MM.1S (cell line): Measurements from ENCODE around the gene COL28A1.

Experiments
- DNase-seq: peaks from one replicate; pipeline ENCODE4 v3.0.0-alpha.2; 2015
- H2AFZ ChIP-seq: fragments of 300-600 bp; sonication (generic); 2 replicates; pipeline ENCODE4 v1.6.0; 2016; ENCODE audit warnings: antibody characterized with exemption, low read length
- H3F3A ChIP-seq: fragments of 300-600 bp; sonication (generic); 2 replicates; pipeline ENCODE4 v1.6.1; 2016; ENCODE audit warnings: mild to moderate bottlenecking, antibody characterized with exemption, low read length, moderate library complexity, mixed read lengths; ENCODE audit not compliant: insufficient read depth
- H3K27ac ChIP-seq: fragments of 300-600 bp; sonication (generic); 2 replicates; pipeline ENCODE4 v1.5.1; 2016; ENCODE audit warnings: mild to moderate bottlenecking, low read length
- H3K27me3 ChIP-seq: fragments of 300-600 bp; sonication (generic); replicated peaks from 2 replicates; pipeline ENCODE4 v1.6.0; 2016; ENCODE audit warnings: low read length; ENCODE audit not compliant: insufficient read depth
- H3K36me3 ChIP-seq: fragments of 300-600 bp; sonication (generic); replicated peaks from 2 replicates; pipeline ENCODE4 v1.6.1; 2016; ENCODE audit warnings: mild to moderate bottlenecking, low read length, mixed read lengths; ENCODE audit not compliant: insufficient read depth
- H3K4me1 ChIP-seq: fragments of 300-600 bp; sonication (generic); 2 replicates; pipeline ENCODE4 v1.6.1; 2016; ENCODE audit warnings: low read length, mixed read lengths
- H3K4me2 ChIP-seq: fragments of 300-600 bp; sonication (generic); 2 replicates; pipeline ENCODE4 v1.6.0; 2016; ENCODE audit warnings: low read depth, low read length
- H3K4me3 ChIP-seq: fragments of 300-600 bp; sonication (generic); 2 replicates; pipeline ENCODE4 v1.5.1; 2016; ENCODE audit warnings: low read length, mixed read lengths
- H3K79me2 ChIP-seq: fragments of 300-600 bp; sonication (generic); 2 replicates; pipeline ENCODE4 v1.6.1; 2016; ENCODE audit warnings: mixed run types, low read length, mixed read lengths
- H3K9ac ChIP-seq: fragments of 300-600 bp; sonication (generic); 2 replicates; pipeline ENCODE4 v1.6.1; 2016; ENCODE audit warnings: low read length, mixed read lengths
- H3K9me2 ChIP-seq: fragments of 300-600 bp; sonication (generic); replicated peaks from 2 replicates; pipeline ENCODE4 v1.6.1; 2016; ENCODE audit warnings: mild to moderate bottlenecking, low read length, mixed read lengths; ENCODE audit not compliant: insufficient read depth
- H3K9me3 ChIP-seq: fragments of 300-600 bp; sonication (generic); replicated peaks from 2 replicates; pipeline ENCODE4 v1.6.1; 2016; ENCODE audit warnings: mild to moderate bottlenecking, low read length, mixed read lengths; ENCODE audit not compliant: insufficient read depth
- H4K20me1 ChIP-seq: fragments of 300-600 bp; sonication (generic); 2 replicates; pipeline ENCODE4 v1.6.1; 2016; ENCODE audit warnings: mild to moderate bottlenecking, low read length, moderate library complexity, mixed read lengths; ENCODE audit not compliant: insufficient read depth
- EZH2 ChIP-seq: fragments of 300-600 bp; sonication (generic); optimal IDR thresholded peaks from 2 replicates; pipeline ENCODE3; 2017; ENCODE audit warnings: low read depth, mild to moderate bottlenecking, antibody characterized with exemption, low read length, mixed read lengths
- EZH2phosphoT487 ChIP-seq: fragments of 300-600 bp; sonication (generic); IDR thresholded peaks from 2 replicates; pipeline ENCODE4 v1.6.1; 2018; ENCODE audit warnings: antibody characterized with exemption, low read length
- TF ChIP-seq, protein P1 (sequence below): fragments of 300-600 bp; sonication (generic); IDR thresholded peaks from 2 replicates; pipeline ENCODE4 v1.5.1; 2016; ENCODE audit warnings: antibody characterized with exemption, low read length, mixed read lengths

Gene COL28A1

DNA sequence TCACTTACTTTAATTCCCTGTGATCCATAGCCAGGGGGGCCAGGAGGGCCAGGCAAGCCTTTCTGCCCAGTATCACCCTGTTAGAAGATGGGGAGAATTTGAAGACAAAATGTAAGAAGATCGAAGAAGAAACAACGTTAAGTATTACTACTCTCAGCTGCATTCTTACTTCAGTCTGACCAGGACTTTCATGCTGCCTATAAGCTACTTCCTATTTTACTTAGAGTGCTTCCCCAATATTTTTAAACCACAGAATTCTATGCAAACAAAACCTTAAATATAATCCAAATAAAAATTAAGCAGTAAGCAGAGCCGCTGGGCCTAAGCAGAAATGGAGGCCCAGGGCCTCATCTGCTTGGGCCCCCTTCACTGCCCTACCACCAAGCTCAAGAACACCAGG, 117.8 kb downstream of the COL28A1 start:
- Histone ChIP-seq H3K4me2 (no peak overlapping the region), H3K4me1 (no peaks in the 10 kb centered on the region), H3K79me2 (no peaks in the 10 kb centered on the region), H3F3A (no peaks in the 10 kb centered on the region), H3K27me3 (no peaks in the 10 kb centered on the region), H2AFZ (no peak overlapping the region), H4K20me1 (no peaks in the 10 kb centered on the region), H3K27ac (no peak overlapping the region), H3K9ac (no peak overlapping the region), H3K36me3 (no peaks in the 10 kb centered on the region), H3K9me2 (no peaks in the 10 kb centered on the region), H3K9me3 (no peaks in the 10 kb centered on the region), H3K4me3 (no peak overlapping the region)
- no peak for TF ChIP-seq EZH2phosphoT487
- TF ChIP-seq, protein P1, sequence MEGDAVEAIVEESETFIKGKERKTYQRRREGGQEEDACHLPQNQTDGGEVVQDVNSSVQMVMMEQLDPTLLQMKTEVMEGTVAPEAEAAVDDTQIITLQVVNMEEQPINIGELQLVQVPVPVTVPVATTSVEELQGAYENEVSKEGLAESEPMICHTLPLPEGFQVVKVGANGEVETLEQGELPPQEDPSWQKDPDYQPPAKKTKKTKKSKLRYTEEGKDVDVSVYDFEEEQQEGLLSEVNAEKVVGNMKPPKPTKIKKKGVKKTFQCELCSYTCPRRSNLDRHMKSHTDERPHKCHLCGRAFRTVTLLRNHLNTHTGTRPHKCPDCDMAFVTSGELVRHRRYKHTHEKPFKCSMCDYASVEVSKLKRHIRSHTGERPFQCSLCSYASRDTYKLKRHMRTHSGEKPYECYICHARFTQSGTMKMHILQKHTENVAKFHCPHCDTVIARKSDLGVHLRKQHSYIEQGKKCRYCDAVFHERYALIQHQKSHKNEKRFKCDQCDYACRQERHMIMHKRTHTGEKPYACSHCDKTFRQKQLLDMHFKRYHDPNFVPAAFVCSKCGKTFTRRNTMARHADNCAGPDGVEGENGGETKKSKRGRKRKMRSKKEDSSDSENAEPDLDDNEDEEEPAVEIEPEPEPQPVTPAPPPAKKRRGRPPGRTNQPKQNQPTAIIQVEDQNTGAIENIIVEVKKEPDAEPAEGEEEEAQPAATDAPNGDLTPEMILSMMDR, result no peak
- no peak for TF ChIP-seq EZH2
- DNase-seq, result no peak

DNA sequence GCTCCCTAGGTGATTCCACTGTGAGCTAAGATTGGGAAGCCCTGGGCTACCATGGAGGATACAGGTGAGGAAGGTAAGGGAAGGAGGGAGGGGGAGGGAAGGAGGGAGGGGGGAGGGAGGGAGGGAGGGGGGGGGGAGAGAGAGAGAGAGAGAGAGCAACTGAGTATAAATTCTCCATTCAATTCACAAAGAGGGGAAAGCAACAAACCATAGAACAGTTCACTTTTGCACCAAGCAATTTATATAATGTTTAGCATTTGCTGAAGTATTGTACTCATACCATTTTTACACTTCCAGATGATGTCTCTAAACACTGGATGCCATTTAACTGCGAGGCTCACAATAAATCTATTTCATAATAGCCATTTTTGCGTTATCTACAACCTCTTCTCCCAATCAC, 118.3 kb downstream of the COL28A1 start:
- no peak overlapping the region for H2AFZ ChIP-seq
- no peak for DNase-seq
- no peaks in the 10 kb centered on the region for H3K79me2 ChIP-seq
- H3K9ac ChIP-seq, result no peak overlapping the region
- no peak overlapping the region for H3K27ac ChIP-seq
- no peaks in the 10 kb centered on the region for H3F3A ChIP-seq
- no peak overlapping the region for H3K4me2 ChIP-seq
- no peak for TF ChIP-seq EZH2
- TF ChIP-seq EZH2phosphoT487, result no peak
- TF ChIP-seq, protein P1, result no peak
- no peaks in the 10 kb centered on the region for H3K27me3 ChIP-seq
- no peaks in the 10 kb centered on the region for H4K20me1 ChIP-seq
- no peak overlapping the region for H3K4me3 ChIP-seq
- no peaks in the 10 kb centered on the region for H3K9me2 ChIP-seq
- H3K4me1 ChIP-seq, result no peaks in the 10 kb centered on the region
- H3K36me3 ChIP-seq, result no peaks in the 10 kb centered on the region
- no peaks in the 10 kb centered on the region for H3K9me3 ChIP-seq

DNA sequence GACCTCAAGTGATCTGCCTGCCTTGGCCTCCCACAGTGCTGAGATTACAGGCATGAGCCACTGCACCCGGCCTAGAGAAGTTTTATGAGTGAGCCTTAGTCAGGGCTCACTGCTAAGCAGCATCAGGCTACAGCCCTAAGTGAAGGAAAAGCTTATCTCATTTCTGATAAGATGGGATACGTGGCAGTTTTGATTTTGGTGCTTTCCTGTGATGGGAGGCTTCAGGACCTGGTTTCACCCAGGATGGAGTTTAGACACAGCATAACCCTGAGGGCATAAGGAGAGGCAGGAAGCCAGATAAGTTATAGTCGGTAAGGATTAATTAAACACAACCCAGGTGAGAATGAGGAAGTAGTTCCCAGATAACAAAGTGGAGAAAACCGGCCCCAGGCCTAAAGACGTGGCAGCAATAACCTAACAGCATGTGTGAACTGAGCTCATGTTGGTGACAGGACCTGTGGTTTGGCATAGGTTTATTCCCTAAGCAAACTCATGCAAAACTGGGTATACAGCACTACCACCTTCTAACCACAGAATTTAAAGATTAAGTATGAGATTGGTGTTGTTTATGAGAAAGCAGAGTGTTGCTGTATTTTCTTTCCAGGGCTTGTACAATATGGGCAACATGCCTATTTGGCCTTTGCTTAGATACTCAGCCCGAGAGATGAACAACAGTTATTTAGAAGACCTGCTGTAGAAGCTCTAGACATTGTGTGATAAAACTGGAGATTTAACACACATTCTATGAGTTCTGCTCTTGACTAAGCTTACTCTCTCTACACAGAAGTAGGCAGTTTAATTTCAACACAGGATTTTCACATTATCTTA, 119.4 kb downstream of the COL28A1 start:
- Histone ChIP-seq H3K36me3 (no peaks in the 10 kb centered on the region), H3K9ac (no peak overlapping the region), H4K20me1 (no peaks in the 10 kb centered on the region), H2AFZ (no peak overlapping the region), H3K79me2 (no peaks in the 10 kb centered on the region), H3K4me1 (no peaks in the 10 kb centered on the region), H3K4me3 (no peak overlapping the region), H3K9me2 (no peaks in the 10 kb centered on the region), H3K27ac (no peak overlapping the region), H3K9me3 (no peaks in the 10 kb centered on the region), H3F3A (no peaks in the 10 kb centered on the region), H3K27me3 (no peaks in the 10 kb centered on the region), H3K4me2 (no peak overlapping the region)
- no peak for DNase-seq
- TF ChIP-seq, protein P1, result no peak
- TF ChIP-seq EZH2phosphoT487 (no peak), EZH2 (no peak)
